GM12872 (cell line): ENCODE measurements around the gene XIRP1.

Experiments used
- CTCF ChIP-seq: IDR thresholded peaks from 3 replicates; pipeline ENCODE4 v1.5.1; 2011; ENCODE audit warnings: low read depth, mild to moderate bottlenecking, low read length, moderate library complexity; ENCODE audit not compliant: insufficient read depth

The XIRP1 gene

GRCh38 chr3:39192490-39193092, at the start of gene XIRP1:
TSS of gene XIRP1 (minus strand) at chr3:39192595. CDS start at chr3:39189445, 3,150 bp downstream.
- TF ChIP-seq CTCF, result no peak

- TF ChIP-seq CTCF, result no peak
Measured at GRCh38 chr3:39241561-39241960, 49.2 kb upstream of the XIRP1 start.

- no peak for TF ChIP-seq CTCF
Measured at GRCh38 chr3:39237027-39237426, 44.6 kb upstream of the XIRP1 start.

GRCh38 chr3:39234651-39235050, 42.3 kb upstream of the XIRP1 start:
- no peak for TF ChIP-seq CTCF

GRCh38 chr3:39232859-39233258, 40.5 kb upstream of the XIRP1 start:
- no peak for TF ChIP-seq CTCF

- TF ChIP-seq CTCF, result no peak
Measured at GRCh38 chr3:39230453-39230852, 38.1 kb upstream of the XIRP1 start.

GRCh38 chr3:39228496-39228895, 36.1 kb upstream of the XIRP1 start:
- no peak for TF ChIP-seq CTCF
